Amniotic stem cell (primary cell): ENCODE data around the gene SERPINB2.
"Not testable (repeated sequence)": the region's sequence is repeated elsewhere in the genome, so short reads cannot be mapped to it uniquely, and the experiment has no call there.

Source experiments
- DNase-seq: peaks from one replicate; lab custom pipeline; 2025; lab: John Stamatoyannopoulos, UW

The SERPINB2 gene

DNA sequence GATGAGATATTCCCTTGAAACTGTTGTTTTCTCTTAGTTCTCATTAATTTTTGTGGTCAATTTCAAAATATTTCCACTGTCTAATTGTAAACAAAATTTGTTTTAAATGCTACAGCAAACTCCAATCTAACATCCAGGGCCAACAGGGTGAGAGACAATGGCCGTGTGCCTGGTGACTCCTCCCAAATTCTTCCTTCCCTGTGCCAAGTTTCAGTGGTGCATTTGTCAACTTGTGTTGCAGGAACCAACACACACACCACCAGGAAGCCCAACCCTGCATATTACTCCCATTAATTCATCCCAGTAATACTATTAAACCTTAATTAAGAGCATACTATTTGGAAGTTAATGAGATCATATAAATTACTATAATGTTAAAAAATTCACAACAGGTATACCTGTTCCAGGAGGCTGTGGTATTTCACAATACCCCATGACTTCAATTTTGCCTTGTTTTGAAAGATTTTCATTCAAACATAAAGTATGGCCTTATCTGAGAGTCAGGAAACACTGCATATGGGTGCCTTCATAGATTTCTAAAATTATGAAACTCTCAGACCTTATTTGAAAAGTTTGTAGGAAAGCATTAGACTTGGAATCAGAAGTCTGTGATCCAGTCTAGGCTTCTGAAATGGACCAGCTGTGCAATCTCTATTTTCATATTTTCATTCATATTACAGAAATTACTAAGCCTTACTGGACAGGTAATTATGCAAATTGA is 1.1 kb downstream of the SERPINB2 start:
- DNase-seq: no peak

DNA sequence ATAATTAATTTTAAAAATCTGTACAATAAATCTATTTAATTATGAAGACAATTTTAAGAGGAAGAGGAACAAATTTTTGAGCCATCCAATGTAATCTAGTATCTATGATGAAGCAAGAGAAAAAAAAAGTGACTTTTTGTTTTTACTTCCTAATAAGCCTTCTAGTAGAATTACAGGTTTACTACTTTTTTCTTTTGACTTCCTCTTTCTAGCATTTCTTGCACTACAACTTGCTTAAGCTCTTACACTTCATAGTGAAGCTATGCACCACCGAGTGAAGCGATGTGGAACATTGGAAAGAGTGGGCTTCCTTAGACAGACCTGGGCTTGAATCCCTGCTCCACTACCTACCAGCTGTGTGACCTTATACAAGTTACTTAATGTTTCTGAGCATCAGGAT is 2.1 kb downstream of the SERPINB2 start:
- DNase-seq: no peak

DNA sequence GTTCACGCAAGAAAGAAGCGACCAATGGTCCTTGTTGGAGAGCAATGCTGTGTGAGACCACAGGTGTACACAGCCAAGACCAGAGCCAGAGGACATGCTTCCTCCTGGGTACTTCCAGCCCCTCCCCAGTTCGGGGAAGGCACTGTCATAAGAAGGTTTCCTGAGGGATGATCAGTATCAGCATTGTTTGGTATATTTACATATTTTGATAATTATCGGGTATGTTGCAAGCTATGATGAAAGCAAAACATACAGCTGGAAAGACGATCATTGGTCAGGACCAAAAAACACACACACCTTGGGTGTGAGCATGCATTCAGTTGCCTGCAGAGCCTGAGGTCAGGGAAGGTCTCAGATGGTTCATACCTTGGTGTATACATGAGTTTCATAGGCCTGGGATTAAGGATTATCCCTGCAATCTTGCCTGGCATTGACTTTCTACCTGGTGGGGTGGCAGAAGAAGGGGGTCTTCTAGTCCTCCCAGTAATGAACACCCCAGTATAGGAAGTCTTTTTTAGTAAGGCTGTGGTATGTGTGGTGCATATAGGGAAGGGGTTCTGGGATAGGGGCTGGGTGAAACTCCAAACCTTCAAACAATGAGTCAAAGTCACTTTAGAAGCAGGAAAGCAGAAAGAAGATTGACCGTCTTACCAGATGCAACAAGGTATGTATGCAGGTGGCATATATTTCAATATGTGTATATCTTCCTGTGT is 2.9 kb downstream of the SERPINB2 start:
- DNase-seq: no peak

DNA sequence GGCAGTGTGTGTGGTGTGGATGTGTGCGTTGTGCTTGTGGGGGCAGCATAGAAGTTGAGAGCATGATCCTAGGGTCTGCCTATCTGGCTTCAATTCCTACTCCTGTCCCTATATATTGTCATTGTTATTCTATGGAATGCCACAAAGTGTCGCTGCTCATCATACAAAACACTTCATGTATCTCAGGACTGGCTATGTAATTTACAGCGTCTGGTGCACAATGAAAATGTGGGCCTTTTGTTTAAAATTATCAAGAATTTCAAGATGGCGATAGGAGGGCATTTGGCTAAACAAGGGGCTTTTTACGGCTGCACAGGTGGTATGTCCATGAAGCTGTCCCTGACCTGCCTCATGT is 3.4 kb downstream of the SERPINB2 start:
- no peak for DNase-seq

GRCh38 chr18:63892566-63892965 is 5.1 kb downstream of the SERPINB2 start:
- DNase-seq: no peak

DNA sequence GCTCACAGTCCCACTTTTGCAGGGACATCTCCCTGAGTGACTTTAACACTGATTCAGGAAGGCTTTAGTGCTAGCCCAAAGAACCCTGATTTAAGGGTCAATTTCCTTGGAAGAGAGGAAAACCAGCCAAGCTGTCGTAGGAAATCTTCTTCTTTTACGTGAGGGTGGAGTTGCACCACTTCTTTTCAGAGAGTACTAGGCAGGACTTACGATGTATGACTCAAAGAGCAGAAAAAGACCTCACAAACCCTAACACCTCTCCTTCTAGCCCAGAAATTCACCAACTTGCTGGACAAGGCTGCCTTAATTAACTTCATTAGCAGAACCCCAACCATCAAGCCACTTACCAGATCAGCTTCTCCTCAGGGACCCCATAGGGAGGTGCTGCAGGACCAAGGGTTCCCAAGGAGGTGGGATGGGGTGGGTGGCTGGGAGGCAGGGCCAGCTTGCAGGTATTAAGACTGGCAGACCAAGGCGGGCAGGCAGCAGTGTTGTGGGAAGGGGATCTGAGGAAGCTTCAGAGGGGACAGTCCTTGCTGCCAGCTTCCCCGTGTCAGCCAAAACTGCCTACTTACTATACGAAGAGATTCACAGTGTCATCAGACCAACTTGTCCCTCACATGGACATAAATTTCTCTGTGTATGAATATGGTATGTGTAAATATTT is 6.7 kb downstream of the SERPINB2 start:
- no peak for DNase-seq

GRCh38 chr18:63895190-63895589 is 7.7 kb downstream of the SERPINB2 start:
- DNase-seq: no peak

DNA sequence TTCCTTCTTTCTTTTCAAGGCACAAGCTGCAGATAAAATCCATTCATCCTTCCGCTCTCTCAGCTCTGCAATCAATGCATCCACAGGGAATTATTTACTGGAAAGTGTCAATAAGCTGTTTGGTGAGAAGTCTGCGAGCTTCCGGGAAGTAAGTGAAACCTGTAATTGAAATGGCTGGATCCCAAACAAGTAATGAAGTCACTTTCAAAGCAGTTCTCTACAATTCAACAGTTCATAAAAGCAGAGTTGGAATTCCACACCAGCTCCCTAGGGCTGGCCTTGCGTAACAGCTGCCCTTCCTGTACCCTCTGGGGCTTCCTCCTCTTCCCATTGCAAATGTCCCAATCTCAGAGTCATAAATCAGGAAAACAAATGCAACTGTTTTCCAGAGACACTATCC is 9.6 kb downstream of the SERPINB2 start:
- DNase-seq: no peak

DNA sequence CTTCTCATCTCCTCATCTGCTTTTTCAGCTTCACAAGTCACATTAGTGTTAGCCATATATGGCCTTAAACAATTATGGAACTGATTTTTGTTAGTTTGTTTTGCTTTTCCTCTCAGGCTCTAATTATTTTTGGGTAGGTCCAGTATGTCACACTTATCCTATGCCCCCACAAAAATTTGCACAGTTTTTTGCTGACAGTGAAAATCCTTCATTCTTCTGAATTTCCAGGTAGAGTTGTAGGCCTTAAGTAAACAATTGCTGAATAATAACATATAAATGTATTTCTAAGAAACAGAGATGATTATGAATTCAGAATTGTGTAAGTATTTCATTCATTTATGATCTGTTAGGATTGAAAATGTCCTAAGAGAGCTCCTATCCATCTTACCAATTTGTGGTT is 11.7 kb downstream of the SERPINB2 start:
- DNase-seq: no peak

DNA sequence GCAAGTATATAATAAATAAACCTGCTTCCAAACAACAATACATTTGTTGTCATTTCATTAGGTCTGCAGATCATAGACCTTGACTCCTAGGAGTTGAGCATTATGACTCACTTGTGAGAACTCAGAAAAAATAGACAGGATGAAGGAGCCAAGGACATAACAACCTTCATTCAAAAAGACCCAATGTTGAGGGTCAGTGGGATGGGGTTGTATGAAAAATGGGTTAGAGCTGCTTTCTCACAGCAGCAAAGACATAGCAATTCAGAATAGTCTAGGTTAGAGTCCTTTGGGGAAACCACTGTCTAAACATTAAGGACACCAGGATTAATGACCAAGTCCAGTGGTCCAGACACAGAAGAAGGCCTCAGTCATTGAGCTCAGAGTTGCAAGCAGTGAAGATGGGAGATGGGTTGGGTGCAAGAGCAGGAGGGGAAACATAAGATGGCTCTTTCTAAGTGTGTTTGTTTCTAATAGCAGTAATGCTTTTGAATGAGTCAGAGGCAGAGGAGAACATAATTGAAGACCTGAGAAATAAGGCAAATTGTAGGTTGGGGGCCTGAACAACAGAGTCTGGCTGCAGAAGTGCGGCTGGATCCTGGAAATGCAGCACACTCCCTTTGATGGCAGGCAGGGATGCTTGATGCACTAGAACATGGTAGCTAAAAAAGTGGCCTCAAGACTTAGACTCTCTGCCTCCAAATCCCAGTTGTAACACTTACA is 16.5 kb downstream of the SERPINB2 start:
- no peak for DNase-seq

- no peak for DNase-seq
These were observed 17.2 kb downstream of the SERPINB2 start for GRCh38 chr18:63904694-63905093.

GRCh38 chr18:63905361-63905760 is 17.9 kb downstream of the SERPINB2 start:
- no peak for DNase-seq

- DNase-seq: no peak
These were observed 18.6 kb downstream of the SERPINB2 start for GRCh38 chr18:63906056-63906455.

DNA sequence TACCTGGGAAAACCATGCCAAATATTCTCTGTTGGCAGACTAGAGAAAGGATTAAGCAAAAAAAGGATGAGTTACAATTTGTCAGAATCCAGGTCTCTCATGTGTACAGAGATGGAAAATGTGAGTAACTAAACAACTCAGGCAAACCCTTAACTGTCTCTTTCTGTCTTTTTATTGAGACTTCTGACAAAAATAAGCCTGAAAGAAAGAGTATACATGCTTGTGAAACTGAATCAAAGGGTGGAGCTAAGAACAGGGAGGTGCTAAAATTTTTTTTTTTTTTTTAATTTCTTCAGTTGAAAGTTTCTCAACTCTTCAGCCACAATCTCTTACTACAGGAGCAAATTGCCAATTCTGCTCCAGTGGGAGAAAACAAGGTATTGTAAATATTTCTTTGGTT is 20.2 kb downstream of the SERPINB2 start, which contains the start of gene SERPINB10:
SERPINB10 (plus strand) TSS at position 295 of the 400 bp plus-strand sequence. CDS start 7,553 bp downstream, outside the sequence.
- DNase-seq: no peak

DNA sequence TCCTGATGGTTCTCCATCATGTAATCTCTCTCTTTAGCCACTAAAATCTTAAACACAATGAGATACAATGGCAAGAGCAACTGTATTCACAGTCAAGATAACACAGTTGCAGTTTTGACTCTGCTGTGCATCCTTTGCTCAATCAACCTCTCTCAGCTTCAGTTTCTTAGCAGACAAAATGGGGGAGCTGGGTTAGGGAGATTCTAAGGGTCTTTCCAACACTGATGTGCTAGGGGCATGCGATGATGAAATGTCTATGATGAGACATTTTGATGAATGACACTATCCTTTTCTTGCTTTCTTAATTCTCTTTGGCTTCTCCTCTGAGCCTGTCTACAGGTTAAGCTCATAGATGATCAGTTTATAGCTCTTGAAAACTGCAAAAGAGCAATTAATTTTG is 21.4 kb downstream of the SERPINB2 start:
- DNase-seq: no peak

DNA sequence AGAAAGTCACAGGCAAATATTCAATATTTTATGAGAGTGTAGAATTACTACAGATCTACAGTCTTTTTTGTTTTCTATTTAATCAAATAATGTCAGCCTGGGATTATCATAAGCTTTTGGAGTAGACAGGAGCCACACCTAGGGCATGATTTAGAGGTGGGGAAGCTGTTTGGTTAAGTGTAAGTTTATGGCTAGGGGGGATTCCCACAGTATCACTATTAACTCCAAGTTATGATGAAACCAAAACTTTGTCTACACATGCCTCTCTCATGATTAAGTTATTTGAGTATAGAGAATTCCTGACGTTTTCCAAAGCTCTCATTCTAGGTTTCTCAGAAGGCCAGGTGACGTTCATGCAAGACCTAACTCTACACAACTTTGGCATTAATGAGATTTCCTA is 22.4 kb downstream of the SERPINB2 start:
- DNase-seq: no peak

DNA sequence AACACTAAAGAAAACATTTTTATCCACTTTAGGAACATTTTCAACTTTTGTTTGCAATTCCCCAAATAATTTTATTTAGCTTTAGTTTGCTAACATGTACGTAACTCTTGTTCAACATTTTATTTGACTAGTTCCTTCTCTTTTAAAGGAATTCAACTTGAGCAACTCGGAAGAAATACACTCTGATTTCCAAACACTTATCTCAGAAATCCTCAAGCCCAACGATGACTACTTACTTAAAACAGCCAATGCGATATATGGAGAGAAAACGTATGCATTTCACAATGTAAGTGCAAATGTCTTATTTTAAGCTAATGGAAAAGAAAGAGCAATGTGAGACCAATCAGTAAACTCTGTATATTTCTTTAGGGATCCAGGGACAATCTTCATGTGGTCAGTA is 30.3 kb downstream of the SERPINB2 start:
- DNase-seq: no peak

GRCh38 chr18:63922049-63922448 is 34.5 kb downstream of the SERPINB2 start:
- no peak for DNase-seq

- DNase-seq: no peak
These were observed 37.0 kb downstream of the SERPINB2 start for GRCh38 chr18:63924551-63924950.

GRCh38 chr18:63928331-63928730 is 40.8 kb downstream of the SERPINB2 start:
- no peak for DNase-seq

DNA sequence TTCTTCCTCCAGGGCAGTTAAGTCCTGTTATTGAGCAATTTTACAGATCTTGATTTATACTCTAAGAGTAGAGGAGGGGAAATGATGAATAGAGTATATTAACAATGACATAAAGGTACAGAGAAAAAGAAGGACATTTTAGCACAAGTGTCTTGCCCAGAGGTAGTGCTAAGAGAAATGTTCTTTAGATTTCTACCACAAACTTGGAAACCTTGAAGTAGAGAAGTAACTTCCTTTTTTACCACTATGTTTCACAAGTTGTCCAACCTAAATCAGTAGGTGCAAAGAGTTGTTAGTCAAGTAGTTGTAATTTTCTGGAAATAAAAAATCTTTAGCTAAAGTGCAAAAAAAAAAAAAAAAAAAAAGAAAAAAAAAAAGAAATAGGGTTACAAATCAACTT is 41.9 kb downstream of the SERPINB2 start:
- not testable (repeated sequence) for DNase-seq

- DNase-seq: no peak
These were observed 43.4 kb downstream of the SERPINB2 start for GRCh38 chr18:63930773-63931354.
